NCI-H82 treated with DMSO at 0.1 percent for 48 hours (cell line): ENCODE results near the gene STIM1.

Experiments used
- DNase-seq: peaks from one replicate; lab custom pipeline; 2025; ENCODE audit not compliant: unreplicated experiment; lab: John Stamatoyannopoulos, UW

STIM1 gene

DNA sequence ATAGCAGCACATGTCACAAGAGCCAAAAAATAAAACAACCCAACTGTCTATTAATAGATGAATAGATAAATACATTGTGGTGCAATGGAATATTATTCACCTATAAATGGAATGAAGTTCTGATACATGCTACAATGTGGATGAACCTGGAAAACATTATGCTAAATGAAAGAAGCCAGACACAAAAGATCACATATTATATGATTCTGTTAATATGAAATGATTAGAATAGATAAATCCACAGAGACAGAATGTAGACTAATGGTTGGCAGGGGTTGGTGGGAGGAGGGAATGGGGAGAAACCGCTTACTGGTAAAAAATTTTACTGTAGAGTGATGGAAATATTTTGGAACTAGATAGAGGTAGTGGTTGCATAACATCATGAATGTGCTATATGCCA lies 206.2 kb downstream of the STIM1 start:
- DNase-seq, result no peak

DNA sequence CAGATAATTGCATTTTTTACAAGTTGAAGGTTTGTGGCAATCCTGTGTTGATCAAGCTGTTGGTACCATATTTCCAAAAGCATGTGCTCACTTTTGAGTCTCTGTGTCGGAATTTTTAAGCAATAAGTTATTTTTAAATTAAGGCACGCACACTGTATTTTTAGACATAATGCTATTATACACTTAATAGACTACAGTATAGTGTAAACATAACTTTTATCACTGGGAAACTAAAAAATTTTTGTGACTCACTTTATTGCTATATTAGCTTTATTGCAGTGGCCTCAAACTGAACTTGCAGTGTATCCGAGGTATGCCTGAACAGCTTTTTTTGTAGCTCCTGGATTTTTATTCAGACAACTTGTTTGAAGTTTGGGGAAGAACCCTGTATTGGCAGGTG lies 207.9 kb downstream of the STIM1 start:
- DNase-seq, result no peak

DNA sequence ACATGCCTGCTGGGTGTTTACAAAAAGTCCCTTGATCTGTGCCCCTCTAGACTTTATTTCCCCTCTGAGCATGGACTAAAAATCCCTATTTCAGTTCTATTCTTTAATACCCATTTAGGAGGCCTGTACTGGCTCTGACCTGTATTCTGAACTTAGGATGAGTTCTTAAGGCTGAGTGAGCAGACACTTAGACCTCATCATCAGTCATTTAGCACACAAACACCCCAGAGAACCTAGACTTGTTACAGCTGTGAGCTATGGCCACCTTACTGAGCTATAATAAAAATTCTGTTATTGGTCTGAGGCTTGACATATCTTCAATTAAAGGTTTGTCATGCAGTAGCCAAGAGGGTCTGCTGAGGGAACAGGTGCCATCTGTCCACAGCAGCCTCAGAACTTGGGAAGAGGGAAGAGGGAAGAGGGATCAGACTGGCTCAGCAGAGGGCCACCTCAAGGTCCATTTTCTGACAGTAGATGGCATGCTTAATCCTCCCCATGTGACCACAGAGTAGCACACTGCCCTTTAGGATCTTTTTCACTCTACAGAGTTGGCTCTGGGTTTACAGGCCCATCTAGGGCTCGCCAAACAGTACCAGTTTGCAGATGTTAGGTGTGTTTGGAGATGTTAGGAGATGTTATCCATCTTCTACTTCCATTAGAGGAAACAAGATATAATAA lies 209.0 kb downstream of the STIM1 start:
- DNase-seq, result no peak

DNA sequence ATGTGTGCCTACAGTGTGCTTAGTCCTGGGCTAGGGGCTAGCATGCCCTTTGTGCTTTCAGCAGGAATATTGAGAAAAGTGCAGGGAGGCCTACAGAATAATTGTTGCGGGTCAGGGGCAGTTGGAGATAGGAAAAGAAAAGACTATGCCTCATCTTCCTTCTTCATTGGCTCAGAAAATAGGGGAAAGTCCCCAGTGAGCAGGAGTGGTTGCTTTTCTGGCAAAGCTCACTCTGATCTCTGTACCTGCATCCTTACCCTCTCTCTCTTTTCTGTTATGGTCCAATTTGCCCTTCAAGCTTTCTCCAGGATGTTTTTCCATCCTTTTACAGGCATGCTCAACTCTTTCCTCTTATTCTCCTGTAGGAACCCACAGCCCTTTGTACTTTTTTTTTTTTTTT lies 209.6 kb downstream of the STIM1 start:
- DNase-seq, result no peak

DNA sequence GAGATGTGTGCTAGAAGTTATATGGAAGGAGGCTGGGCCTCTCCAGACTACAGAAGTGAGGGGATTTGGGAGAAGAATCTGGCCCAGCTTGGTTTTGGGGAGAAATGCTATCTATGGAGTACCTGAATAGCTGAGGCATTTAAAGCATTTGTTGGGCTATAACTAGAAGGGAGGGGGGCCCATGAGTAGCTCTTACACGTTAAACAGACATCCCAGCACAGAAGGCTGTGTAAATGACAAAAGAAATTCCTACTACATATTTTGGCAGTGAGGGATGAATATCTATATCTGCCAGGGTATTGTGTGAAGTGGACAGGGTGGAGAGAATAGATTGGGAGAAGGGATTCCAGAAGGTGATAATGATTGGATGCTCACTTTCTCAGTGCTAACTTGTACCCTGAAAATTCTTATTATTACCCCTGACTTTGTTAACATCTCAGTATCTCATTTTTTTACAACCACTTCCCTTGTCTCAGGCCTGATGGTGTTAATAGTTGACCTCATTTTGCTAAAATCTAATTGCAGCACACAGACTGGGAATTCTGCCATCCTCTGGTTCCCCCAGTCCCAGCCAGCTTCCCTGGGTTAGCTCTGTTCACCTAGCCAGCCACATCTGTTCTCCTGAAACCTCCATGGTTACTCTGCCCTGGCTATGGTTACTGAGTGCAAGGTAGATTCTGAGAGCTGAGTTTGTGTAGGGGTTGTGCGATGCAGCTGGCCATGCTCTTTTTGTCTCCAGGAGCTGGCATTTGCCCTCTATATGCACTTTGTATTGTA lies 210.3 kb downstream of the STIM1 start:
- DNase-seq, result no peak

DNA sequence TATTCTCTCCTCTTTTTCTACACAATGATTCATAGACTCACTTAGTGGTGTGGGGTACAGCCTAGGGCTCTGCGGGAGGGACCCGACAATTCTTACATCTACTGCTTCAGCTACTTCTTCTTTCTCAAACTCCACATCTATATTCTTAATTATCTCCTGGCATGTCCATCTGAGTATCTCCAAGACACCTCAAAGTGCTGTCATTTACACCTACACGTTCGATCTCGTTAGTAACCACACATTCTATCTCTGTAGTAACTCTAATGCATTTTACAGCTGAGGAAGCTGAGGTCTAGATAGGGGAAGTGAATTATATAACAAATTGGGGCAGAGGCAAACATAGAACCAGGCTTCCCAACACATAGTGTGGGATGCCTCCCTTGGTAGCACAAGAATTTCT lies 211.4 kb downstream of the STIM1 start:
- no peak for DNase-seq

DNA sequence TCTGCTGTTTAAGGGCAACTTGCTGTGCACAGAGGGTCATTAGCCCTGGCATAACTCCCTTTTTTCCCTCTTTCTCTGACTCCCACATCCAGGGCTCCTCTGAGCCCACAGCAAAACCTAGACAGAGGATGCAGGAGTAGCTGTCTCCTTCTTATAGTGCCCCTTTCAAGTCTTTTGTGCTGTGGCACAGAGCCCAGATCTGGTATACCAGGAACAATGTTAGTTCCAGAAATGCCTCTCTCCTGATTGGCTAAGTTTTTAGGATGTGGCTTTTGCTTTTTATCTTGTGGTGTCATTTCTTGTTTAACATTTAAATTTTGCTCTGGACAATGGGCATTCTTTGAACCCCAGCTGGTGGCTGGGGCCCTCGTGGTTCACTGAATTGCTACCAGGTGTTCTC lies 213.5 kb downstream of the STIM1 start:
- no peak for DNase-seq

DNA sequence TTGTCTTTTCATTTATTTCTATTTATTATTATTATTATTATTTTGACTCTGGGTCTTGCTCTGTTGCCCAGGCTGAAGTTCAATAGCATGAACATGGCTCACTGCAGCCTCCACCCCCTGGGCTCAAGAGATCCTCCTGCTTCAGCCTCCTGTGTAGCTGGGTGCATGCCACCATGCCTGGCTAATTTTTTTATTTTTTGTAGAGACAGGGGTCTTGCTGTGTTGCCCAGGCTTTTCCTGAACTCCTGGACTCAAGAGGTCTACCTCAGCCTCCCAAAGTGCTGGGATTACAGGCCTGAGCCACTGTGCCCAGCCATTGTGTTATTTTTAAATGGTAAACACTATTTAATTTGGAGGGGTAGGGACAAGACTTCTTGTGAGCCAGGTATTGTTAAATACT lies 215.9 kb downstream of the STIM1 start:
- DNase-seq, result no peak

DNA sequence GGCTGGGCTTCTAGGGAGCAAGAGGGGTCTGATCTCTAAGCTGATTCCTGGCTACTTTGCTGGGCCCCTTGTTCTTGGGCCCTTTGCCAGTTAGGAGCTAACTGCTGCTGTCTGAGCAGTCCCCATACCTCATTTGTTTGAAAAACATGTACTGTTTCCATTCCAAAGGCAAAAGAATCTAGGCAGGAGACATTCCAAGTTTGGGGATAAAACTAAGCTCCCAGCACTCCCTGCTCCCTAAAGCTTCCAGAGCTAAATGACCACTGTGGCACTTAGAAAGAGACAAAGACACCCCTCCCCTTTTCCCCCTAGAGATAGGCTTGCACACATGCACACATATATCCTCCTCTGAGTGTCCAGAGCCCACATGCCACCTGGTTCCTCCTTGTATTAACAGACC lies 216.4 kb downstream of the STIM1 start:
- peak; percentile 64 for DNase-seq

DNA sequence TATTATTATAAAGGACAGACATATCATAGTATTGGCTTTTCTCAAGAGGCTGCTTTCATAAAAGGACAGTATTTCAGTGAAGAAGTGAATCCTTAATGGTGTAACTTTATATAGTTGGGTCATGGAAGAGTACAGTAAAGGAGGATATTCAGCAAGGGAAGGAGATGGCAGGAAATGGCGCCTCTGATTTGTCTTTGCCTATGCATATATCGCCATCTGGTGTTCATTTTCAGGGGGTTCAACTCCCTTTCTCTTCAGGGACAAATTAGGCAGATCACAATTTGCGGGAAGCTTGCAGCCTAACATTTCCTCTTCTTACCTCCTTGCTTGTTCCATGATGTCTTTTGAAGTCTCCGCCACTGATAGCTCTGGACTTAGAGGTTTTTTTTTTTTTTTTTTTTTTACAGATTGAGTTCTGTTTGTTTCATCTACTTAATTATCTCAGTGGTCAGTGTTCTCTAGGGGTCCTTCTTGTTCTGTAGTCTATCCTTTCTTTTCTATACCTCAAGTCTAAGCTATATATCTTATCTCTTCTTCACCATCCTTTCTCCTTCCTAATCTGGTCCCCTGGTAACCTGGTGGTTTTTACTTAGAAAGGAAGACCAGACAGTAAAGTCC lies 217.3 kb downstream of the STIM1 start:
- peak; percentile 71 for DNase-seq

DNA sequence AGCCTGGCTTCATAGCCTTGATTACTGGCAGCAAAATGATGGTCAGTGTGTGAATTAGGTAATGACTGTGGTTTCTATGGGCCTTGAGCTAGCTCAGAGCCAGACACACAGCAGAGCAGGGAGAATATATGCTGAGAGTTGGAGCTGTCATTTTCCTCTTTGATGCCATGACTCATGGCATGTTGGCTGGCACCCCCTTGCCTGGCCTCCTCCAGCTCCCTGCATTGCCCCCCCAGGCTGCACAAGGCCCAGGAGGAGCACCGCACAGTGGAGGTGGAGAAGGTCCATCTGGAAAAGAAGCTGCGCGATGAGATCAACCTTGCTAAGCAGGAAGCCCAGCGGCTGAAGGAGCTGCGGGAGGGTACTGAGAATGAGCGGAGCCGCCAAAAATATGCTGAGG lies 218.8 kb downstream of the STIM1 start:
- no peak for DNase-seq

DNA sequence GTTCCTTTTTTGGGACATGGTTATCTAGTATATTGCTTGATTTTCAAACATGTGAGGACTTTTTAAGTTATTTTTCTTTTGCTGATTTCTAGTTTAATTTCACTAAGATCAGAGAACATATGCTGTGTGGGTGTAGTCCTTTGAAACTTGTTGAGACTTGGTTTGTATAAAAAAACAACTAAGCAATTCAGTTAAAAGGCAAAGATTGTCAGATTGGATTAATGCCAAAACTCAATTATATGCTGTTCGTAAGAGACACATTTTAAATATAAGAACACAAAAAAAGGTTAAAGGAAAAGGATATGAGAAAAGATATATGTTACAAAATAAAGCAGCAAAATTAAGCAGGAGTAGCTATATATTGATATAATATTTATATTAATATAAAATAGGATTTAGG lies 221.3 kb downstream of the STIM1 start:
- no peak for DNase-seq

DNA sequence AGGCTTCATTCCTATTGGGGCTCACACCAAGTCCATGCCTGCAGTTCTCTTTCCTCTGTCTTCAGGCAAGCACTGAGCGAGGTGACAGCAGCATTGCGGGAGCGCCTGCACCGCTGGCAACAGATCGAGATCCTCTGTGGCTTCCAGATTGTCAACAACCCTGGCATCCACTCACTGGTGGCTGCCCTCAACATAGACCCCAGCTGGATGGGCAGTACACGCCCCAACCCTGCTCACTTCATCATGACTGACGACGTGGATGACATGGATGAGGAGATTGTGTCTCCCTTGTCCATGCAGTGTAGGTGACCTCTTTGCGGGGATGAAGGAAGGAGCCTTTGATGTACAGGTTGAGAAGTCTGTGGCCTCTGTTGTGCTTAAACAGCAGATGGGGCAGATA lies 227.7 kb downstream of the STIM1 start:
- no peak for DNase-seq

DNA sequence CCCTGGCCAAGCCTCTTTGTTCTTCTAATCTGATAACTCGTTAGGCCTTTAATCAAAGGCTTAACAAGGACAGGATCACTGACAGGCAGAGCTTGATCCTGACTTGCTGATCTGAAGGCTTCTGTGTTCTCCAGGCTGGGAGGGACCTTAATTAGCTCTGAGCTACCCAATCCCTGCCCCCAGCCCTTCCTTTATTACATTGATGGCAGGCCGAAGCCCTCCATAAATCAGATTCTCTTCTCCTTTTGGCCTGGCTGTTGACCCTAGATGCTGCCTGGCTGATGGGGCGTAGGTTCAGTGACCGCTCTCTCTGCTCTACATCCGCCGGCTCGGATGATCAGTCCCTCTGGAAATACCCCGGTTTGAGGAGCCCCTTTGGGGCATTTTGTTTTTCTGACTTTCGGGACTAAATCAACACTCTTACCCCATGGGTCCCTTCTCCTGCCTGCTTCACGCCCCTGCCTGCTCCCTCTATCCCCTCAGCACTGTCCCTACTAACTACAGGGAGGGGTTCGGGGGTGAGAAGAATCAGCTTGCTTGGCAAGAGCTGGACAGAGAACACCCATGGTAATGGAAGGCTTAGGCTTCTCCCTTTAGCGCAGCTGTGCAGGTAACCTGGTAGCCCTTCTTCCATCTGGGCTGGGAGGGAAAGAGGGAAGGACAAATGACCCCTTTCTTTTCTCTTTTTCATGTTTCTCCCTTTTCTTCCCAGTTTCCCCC lies 229.1 kb downstream of the STIM1 start:
- DNase-seq, result peak; percentile 83

DNA sequence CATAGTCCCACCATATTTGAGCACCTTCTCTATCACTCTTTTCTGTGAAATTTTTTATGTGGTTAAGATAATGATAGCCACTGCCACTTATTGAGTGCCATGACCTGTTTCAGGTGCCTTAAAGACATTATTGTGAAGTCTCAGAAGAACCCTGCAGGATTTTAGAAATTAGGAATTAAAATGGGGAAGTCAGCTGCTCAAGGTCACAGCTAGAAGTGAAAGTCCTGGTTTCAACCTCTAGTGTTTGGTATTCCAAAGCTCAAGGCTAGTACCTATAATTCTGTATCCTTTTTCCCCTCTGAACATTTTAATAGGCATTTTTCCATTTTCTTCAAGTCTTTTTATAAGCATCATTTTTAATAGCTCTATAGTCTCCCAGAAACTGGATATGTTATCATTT lies 230.1 kb downstream of the STIM1 start:
- DNase-seq, result no peak

DNA sequence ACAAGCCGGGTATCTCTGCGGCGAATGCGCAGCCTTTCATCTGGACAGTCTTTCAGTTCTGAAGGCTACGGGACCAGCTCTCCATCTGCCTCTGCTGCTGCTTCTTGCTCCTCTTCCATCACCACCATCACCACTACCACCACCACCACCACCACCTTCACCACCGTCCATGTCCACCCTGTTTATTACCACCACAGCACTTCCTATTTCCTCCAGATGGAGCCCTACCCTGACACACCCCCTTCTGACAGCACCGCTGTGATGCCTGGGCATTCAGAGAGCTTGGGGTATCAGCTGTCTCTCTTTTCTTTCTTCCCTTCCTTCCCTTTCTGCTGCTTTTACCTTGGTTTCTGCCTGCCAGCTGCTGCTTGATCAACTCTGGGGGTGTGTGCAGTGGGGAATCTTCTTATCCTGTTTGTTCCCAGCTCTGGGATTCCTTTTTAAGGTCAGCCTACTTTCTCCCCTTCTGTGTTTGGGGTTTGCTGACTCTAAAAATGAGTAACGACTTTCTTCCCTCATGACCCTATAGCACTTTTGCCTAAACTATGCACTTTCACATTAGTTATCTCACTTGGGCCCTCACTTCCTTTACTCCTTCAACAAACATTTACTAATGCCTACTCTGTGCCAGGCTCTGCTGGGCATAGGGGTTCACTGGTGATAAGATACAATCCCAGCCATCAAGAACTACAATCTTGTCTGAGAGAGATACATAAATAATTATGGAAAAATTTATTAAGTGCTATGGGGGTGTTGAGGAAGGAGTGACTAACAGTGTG lies 231.3 kb downstream of the STIM1 start:
- no peak for DNase-seq

DNA sequence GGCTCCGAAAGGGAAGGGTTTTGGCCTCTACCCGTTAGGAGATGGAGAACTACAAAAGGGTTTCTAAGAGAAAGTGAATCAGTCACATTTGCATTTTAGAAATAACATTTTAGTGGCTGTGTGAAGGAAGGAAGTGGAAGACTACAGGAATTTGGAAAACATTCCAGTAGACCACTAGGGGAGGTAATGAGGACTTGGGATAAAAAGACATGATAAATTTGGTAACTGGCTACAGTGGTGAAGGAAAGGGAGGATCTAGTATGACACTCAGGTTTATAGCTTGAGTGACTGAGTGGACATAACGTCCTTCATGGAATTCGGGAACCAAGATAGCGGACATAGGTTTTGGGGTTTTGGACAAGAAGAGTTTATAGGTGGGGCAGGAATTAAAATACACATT lies 232.1 kb downstream of the STIM1 start:
- no peak for DNase-seq

DNA sequence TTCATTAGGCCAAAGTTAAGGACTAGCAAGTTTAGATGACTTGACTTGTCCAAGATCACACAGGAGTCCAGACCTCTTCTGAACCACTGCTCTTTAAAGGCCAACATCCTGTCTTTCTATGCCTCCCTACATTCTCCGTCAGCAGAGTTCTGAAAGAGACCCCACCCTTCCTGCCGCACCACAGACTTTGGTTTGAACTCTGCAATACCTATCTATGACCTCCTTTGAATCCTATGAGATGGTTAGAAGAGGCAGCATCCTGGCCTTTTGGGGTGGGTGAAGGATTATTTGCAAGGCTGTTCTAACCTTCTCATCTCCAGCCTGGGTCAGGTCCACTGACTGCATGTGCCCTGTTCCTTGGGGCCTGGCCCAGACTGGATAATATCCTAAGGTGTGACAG lies 234.8 kb downstream of the STIM1 start:
- DNase-seq, result no peak

DNA sequence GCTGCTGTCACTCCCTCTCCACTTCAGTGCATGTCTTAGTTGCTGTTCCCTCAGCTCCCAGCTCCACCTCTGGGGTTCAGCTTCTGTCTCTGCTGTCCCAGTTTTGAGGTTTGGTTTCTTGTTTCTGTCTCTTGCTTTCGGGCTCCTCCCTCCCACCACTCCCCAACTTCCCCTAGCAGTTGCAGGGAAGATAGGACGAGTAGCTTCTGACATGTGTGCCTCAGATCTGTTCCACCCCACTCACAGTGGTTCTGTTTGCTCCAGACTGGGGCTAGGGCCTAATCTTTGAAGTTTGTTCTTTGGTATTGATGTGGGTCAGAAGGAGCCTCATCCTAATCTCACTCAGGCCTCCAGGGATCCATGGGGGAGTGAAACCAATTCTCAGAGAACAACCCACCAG lies 236.6 kb downstream of the STIM1 start:
- no peak for DNase-seq

DNA sequence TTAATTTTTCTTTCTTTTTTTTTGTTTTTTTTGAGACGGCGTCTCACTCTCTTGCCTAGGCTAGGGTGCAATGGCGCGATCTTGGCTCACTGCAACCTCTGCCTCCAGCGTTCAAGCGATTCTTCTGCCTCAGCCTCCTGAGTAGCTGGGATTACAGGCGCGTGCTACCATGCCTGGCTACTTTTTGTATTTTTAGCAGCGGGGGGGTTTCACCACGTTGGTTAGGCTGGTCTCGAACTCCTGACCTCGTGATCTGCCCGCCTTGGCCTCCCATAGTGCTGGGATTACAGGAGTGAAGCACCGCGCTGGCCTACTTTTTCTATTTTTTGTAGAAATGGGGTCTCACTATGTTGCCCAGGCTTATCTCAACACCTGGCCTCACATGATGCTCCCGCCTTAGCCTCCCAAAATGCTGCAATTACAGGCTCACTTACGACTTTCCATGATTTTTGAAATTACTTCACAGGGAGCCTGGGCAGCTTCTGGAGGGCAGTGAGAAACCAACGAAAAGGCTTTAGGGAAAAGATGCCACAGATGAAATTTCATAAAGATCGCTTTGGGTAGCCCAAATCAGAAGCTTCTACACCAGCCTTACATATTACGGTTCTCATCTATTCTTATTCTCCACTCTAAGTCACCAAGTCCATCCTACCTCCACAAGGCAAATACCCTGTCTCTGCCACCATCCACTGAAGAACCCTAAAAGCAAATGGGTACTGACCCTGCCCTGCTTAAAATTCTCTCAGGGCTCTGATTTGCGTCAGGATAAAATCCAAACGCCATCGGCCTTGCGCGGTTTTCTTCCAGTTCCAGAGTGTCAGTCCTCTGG lies 238.3 kb downstream of the STIM1 start:
- no peak for DNase-seq
